AG04449 (cell line): Measurements from ENCODE around the gene CEP162.
"Not testable (repeated sequence)": the region's sequence is repeated elsewhere in the genome, so short reads cannot be mapped to it uniquely, and the experiment has no call there.

ENCODE experiments used
- CTCF ChIA-PET: fragments of 350-600 bp; formaldehyde crosslinking; extraction: SDS; loops from one replicate; lab custom pipeline; 2021; ENCODE audit warnings: antibody characterized with exemption; lab: Yijun Ruan, JAX
- POLR2A ChIA-PET: fragments of 400-600, 350-600 bp; formaldehyde crosslinking; extraction: SDS; loops from one replicate; lab custom pipeline; 2020; ENCODE audit warnings: antibody characterized with exemption, inconsistent platforms; lab: Yijun Ruan, JAX
- DNase-seq: peaks from one replicate; pipeline ENCODE4 v3.0.0-alpha.2; 2010; ENCODE audit warnings: low read depth, low spot score
- H3K4me3 ChIP-seq: 2 replicates; pipeline ENCODE4 v1.5.1; 2011; ENCODE audit warnings: low read depth, mild to moderate bottlenecking, control low read depth, low read length
- CTCF ChIP-seq: IDR thresholded peaks from one replicate; pipeline ENCODE4 v1.5.1; 2011; ENCODE audit warnings: mild to moderate bottlenecking, moderate library complexity, low read length, control low read depth, inconsistent platforms; ENCODE audit not compliant: insufficient read depth; ENCODE audit errors: missing control alignments

The CEP162 gene

GRCh38 chr6:84089081-84089480, 138.4 kb downstream of the CEP162 start:
- TF ChIP-seq CTCF = no peak
- POLR2A ChIA-PET = no interaction called here
- CTCF ChIA-PET = no interaction called here
- H3K4me3 ChIP-seq = no peak overlapping the region
- DNase-seq = no peak

- DNase-seq = no peak
- POLR2A ChIA-PET = interaction anchor here (0.6 kb wide), 1 partner anchor 184 kb away, joined by 3 read pairs; no protein-coding TSS in a partner anchor
- TF ChIP-seq CTCF = no peak
- no peak overlapping the region for H3K4me3 ChIP-seq
- CTCF ChIA-PET = no interaction called here
Observed at GRCh38 chr6:84086545-84087429, 140.7 kb downstream of the CEP162 start.

GRCh38 chr6:84086056-84086455, 141.4 kb downstream of the CEP162 start:
- POLR2A ChIA-PET = interaction anchor here (0.6 kb wide), 1 partner anchor 185 kb away, joined by 3 read pairs; no protein-coding TSS in a partner anchor
- no peak for TF ChIP-seq CTCF
- CTCF ChIA-PET = no interaction called here
- DNase-seq = no peak
- H3K4me3 ChIP-seq = no peak overlapping the region

- CTCF ChIA-PET, DNase-seq, POLR2A ChIA-PET, H3K4me3 ChIP-seq: not testable (repeated sequence)
Observed at GRCh38 chr6:84084705-84085104, 142.7 kb downstream of the CEP162 start.

GRCh38 chr6:84082689-84083265, 144.7 kb downstream of the CEP162 start:
- POLR2A ChIA-PET = no interaction called here

GRCh38 chr6:84081222-84081621, 146.2 kb downstream of the CEP162 start:
- POLR2A ChIA-PET = no interaction called here
- CTCF ChIA-PET = no interaction called here
- DNase-seq = no peak
- H3K4me3 ChIP-seq = no peak overlapping the region
- no peak for TF ChIP-seq CTCF

More at GRCh38 chr6:84082689-84083265, 144.7 kb downstream of the CEP162 start:
- TF ChIP-seq CTCF = no peak
- no peak overlapping the region for H3K4me3 ChIP-seq
- no peak for DNase-seq
- CTCF ChIA-PET = no interaction called here
